Transverse colon (tissue), 4 donors: Measurements from ENCODE around the gene SPI1.

Experiments
- EP300 ChIP-seq: sonication (generic); formaldehyde crosslinking; IDR thresholded peaks from one replicate; pipeline ENCODE4 v1.6.1; 2017; ENCODE audit warnings: antibody characterized with exemption, low read depth
- POLR2AphosphoS5 ChIP-seq, 3 donors: sonication (generic); formaldehyde crosslinking; IDR thresholded peaks; one replicate each; pipeline ENCODE4 v1.6.1; 2016; ENCODE audit warnings: antibody characterized with exemption in 3 of 3
- TF ChIP-seq, protein P1 (sequence below), 5 experiments: fragments of 200-600 bp in 3 of 5; fragments of 450-650 bp in 2 of 5; sonication (generic) in 3 of 5; IDR thresholded peaks; 1 replicate in 2 of 5; 2 replicates in 3 of 5; pipeline ENCODE4 v1.5.1; 2016 to 2017; ENCODE audit warnings: antibody characterized with exemption in 5 of 5, inconsistent platforms in 3 of 5, mild to moderate bottlenecking in 2 of 5, moderate library complexity in 1 of 5

DNA sequence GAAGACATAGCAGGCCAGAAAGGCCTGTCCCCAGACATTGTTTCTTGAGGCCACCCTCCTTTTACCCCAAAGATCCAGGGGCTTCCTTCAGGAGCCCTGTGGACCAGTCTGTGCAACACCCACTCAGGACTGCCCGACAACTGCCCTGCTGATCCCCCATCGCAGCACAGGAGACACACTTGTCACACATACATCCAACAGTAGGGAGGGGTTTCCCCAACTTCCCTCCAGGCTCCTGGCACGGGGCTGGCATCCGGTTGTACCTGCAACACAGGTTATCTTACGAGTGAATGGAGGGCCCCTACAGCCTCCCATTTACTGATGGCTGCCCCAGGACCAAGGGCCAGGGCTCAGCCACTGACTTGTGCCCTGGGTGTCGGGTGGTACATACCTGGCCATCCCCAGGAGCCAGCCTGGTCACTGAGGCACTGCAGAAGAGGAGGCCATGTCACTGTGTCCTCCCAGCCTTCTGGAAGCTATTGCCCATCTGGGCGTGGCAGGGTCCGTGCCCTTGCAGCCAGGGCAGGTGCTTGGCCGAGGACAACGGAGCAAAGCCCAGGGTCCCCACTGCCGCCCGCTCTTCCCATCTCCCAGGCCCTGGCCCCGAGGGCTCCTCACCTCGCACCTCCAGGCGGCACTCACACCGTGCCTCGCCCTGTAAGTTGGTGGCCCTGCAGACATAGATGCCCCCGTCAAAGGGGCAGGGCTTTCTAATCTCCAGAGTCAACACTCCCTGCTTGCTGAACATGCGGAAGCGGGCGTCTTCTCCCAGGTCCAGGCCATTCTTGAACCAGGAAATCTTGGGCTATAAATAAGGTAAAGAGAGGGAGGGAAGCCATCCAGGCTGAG is 46.7 kb downstream of the SPI1 start:
- TF ChIP-seq POLR2AphosphoS5 (IDR thresholded peaks at IDR 0.05) (no peak), EP300 (no peak)
- TF ChIP-seq, protein P1, sequence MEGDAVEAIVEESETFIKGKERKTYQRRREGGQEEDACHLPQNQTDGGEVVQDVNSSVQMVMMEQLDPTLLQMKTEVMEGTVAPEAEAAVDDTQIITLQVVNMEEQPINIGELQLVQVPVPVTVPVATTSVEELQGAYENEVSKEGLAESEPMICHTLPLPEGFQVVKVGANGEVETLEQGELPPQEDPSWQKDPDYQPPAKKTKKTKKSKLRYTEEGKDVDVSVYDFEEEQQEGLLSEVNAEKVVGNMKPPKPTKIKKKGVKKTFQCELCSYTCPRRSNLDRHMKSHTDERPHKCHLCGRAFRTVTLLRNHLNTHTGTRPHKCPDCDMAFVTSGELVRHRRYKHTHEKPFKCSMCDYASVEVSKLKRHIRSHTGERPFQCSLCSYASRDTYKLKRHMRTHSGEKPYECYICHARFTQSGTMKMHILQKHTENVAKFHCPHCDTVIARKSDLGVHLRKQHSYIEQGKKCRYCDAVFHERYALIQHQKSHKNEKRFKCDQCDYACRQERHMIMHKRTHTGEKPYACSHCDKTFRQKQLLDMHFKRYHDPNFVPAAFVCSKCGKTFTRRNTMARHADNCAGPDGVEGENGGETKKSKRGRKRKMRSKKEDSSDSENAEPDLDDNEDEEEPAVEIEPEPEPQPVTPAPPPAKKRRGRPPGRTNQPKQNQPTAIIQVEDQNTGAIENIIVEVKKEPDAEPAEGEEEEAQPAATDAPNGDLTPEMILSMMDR (IDR thresholded peaks at IDR 0.05) = no peak
